GM21619 (cell line): ENCODE data around the gene ERBIN.
A peak's percentile ranks its signal among the peaks of the same experiment; 100 is the strongest.
"Not testable (repeated sequence)": the region's sequence is repeated elsewhere in the genome, so short reads cannot be mapped to it uniquely, and the experiment has no call there.

Source experiments
- ATAC-seq: cut with Tn5 transposase; IDR thresholded peaks from one replicate; pipeline ENCODE4 v1.9.1; 2021; ENCODE audit not compliant: unreplicated experiment

ERBIN gene, protein sequence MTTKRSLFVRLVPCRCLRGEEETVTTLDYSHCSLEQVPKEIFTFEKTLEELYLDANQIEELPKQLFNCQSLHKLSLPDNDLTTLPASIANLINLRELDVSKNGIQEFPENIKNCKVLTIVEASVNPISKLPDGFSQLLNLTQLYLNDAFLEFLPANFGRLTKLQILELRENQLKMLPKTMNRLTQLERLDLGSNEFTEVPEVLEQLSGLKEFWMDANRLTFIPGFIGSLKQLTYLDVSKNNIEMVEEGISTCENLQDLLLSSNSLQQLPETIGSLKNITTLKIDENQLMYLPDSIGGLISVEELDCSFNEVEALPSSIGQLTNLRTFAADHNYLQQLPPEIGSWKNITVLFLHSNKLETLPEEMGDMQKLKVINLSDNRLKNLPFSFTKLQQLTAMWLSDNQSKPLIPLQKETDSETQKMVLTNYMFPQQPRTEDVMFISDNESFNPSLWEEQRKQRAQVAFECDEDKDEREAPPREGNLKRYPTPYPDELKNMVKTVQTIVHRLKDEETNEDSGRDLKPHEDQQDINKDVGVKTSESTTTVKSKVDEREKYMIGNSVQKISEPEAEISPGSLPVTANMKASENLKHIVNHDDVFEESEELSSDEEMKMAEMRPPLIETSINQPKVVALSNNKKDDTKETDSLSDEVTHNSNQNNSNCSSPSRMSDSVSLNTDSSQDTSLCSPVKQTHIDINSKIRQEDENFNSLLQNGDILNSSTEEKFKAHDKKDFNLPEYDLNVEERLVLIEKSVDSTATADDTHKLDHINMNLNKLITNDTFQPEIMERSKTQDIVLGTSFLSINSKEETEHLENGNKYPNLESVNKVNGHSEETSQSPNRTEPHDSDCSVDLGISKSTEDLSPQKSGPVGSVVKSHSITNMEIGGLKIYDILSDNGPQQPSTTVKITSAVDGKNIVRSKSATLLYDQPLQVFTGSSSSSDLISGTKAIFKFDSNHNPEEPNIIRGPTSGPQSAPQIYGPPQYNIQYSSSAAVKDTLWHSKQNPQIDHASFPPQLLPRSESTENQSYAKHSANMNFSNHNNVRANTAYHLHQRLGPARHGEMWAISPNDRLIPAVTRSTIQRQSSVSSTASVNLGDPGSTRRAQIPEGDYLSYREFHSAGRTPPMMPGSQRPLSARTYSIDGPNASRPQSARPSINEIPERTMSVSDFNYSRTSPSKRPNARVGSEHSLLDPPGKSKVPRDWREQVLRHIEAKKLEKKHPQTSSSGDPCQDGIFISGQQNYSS (N-terminal part only)

DNA sequence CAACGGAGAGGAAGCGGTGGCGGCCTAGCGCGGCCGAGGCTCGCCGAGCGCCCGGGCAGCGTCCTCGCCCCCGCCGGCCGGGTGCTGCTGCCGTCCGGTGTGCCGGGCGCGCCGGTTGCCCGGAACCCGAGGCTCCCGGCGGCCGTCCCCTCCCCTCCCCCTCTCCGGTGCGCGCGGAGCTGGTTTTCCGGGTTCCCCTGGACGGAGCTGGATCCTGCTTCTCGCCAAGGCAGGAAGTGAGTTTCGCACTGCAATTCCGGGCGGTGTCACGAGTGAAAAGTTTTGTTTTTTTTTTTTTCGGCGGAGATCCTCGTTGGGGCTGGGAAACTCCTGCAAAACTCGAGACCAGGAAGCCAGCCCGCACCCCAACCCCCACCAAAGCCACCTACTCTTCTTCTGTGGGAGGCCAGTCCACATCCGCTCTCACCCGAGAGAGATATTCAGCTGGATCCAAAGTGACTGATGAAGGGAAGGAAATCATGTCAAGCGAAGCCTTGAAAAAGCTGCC, at the start of gene ERBIN:
TSS of gene ERBIN (plus strand) at position 300 of the 508 bp plus-strand sequence. CDS start 66,144 bp downstream, outside the sequence.
- ATAC-seq, result peak; percentile 17

DNA sequence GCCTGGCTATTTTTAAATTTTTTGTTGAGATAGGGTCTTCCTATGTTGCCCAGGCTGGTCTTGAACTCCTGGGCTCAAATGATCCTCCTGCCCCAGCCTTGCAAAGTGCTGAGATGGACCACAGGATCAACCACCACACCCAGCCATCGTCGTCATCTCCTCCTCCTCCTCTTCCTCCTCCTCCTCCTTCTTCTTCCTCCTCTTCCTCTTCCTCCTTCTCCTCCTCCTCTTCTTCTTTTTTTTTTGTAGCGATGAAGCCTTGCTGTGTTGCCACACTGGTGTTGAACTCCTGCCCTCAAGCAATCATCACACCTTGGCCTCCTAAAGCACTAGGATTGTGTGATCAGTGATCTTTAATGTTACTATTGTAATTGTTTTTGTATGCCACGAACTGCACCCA, 49.4 kb upstream of the ERBIN start:
- no peak for ATAC-seq

DNA sequence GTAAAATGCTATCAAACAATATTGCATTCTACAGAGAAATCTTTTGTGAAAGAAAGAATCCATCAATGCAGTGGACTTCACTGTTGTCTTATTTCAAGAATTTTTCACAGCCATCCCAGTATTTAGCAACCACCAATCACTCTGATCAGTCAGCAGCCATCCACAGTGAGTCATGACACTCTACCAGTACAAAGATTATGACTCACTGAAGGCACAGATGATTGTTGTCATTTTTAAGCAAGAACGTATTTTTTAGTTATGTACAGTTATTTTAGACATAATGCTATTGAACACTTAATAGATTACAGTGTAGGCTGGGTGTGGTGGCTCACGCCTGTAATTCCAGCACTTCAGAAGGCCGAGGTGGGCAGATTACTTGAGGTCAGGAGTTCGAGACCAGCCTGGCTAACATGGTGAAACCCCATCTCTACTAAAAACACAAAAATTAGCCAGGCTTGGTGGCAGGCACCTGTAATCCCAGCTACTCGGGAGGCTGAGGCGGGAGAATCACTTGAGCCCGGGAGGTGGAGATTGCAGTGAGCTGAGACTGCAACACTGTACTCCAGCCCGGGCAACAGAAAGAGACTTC, 46.6 kb upstream of the ERBIN start:
- not testable (repeated sequence) for ATAC-seq

DNA sequence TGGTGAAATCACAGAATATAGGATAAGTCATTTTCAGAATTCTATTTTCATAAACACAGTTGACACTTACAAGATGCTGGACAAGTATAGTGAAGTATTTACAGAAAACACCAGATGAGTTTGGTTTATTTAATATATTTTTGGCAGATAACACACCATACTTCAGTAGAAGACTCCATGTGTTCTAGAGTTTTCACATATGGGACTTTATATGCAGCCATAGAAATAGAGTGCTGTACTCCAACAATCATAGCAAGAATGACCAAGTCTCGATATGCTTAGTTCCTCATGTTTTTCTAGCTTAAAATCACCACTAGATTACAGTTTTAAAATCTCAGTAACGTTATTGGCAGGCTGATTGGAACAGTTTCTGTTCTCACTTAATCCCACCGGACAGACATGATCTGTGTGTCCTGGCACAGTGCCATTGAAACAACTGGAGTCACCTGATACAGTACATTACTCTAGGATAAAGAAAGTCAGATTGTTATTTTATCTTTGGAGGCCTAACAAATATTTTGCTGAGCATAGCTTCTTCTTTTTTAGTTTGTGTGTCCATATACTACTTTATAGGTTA, 45.8 kb upstream of the ERBIN start:
- no peak for ATAC-seq

DNA sequence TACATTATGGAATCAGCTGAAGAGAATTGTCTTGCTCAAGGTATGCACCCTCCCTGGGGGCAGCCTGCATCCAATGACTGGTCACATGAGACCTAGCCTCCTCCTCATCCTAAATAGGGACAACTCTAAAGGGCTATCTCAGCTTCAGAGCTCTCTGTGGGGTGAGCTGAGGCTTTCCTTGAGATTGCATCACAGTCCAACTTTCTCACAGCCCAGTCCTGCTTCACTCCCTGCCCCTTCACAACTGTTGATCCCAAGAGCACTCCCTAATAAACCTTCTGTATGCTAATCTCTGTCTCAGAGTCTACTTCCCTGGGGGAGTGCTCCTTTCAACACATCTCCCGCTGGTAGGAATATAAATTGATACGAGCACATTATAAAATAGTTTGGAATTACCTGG, 44.1 kb upstream of the ERBIN start:
- ATAC-seq, result no peak

DNA sequence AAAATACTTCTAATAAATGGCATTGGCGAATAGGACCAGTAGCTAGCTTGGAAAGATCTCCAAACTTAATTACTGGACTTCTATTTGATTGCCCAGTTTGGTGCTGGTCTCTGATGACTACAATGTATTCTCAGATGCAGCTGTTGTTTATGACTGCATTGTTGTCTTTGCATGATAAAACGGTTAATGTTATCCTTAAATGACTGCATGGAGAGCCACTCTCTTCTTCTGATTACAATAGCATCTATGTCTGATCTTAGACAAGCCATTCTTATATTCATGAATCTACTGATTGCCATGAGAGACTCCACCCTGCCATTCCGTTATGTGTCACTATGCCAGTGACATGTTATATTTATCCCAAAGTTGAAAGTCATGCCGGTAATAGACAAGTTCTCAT, 42.9 kb upstream of the ERBIN start:
- no peak for ATAC-seq

DNA sequence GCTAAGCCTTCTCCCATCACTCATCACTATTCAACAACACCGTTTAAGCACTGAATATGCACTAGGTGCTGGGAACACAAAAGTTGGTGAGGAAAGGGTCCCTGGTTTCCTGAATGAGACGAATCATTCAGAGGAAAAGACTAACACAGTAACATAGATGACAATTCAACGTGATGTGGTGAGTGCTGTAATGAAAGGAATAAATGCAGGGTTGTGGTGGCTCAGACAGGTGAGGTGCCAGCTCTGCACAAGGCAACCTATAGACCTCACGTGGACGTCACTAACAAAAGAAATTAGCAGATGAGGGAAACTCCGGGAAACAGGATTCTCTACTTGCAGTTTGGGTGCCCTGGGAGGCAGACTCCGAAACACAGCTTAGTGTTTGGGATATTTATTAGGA, 40.0 kb upstream of the ERBIN start:
- no peak for ATAC-seq

DNA sequence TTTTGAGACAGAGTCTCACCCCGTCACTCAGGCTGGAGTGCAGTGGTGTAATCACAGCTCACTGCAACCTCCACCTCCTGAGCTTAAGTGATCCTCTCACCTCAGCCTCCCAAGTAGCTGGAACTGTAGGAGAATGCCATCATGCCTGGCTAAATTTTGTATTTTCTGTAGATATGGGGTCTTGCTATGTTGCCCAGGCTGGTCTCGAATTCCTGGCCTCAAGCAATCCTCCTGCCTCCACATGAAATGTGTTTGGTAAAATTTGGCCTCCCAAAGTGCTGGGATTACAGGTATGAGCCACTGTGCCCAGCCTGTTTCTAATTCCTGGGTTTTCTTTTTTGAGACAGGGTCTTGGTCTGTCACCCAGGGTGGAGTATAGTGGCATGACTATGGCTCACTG, 34.4 kb upstream of the ERBIN start:
- not testable (repeated sequence) for ATAC-seq

DNA sequence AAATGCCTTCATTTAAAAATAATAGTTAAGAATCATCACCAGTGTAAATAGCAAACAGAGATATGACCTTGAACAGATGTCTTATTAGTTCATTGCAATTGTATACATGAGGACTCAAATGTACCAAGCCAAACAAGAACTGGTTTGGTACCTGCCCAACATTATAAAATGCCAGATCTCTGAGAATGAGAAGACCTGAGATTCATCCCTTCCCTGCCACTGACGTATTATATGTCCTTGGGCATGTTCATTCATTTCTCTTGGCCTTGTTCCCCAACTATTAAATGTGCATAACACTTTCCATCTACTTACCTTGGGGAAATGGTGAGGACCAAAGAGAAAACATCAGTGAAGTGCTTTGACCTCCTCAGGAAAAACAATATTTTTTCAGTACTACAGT, 33.6 kb upstream of the ERBIN start:
- ATAC-seq, result no peak

DNA sequence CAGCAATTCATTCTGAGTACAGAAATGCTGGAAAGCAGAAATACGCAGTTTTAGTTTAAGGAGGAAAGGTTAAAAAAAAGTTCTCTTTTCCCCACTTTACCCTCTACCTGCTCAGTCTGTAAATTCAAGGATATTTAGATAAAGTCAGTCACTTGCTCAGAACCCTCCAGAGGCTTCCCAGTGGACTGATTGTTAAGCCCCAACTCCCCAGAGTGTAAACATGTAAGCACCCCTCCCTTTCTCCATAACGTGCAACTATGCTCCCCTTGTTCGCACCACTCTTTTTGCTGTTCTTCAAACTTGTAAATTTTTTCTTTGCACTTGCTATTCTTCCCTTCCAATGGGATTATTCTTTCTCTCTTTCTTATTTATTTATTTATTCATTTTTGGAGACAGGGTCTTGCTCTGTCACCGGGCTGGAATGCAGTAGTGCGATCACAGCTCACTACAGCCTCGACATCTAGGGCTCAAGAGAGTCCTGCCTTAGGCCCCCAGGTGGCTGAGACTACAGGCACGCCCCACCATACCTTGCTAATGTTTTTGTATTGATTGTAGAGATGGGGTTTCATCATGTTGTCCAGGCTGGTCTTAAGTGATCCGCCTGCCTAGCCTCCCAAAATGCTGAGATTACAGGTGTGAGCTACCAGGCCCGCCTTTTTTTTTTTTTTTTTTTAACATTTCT, 32.5 kb upstream of the ERBIN start:
- no peak for ATAC-seq

DNA sequence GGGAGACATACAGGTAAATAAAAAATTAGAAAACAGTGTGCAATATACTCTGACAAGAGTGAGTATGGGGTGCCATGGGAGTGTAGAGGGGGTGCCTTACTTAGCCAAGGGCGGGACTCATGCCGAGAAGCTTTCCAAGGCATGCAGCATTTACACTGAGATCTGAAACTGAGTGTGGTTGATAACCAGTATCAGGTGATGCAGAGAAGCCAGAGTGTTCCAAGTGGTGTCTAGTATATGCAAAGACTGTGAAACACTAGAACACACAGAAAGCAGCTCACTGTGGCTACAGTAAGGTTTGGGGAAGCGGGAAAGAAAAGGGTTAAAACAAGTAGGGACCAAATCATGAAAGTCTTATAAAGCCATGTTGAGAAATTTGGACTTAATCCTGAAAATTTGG, 30.5 kb upstream of the ERBIN start:
- no peak for ATAC-seq

DNA sequence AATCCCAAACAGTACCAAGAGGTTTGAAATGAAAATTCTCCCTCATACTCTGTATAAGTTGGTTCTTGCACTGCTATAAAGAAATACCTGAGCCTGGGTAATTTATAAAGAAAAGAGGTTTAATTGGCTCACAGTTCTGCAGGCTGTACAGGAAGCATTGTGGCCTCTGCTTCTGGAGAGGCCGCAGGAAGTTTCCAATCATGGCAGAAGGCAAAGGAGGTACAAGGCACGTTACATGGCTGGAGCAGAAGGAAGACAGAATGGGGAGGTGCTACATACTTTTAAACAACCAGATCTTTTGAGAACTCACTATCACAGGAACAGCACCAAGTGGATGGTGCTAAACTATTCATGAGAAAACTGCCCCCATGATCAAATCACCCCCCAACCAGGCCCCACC, 25.6 kb upstream of the ERBIN start:
- ATAC-seq, result no peak

DNA sequence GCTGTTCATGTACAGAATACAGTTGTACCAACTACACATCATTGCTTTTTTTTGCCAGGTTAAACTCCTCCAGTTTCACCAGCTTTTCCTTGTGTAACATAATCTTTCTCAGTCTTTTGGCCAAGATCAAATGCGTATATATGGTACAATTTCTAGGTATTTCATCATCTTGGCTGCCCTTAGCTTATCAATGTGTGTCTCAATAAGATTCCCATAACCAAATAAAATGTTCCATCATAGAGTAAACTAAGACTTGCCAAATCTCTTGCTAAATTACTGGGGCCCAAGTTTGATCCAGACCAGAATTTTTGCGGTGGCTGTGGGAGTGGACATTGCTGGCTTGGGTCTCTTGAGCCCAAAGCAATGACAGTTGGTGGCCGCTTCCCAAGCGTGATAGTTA, 24.3 kb upstream of the ERBIN start:
- no peak for ATAC-seq

DNA sequence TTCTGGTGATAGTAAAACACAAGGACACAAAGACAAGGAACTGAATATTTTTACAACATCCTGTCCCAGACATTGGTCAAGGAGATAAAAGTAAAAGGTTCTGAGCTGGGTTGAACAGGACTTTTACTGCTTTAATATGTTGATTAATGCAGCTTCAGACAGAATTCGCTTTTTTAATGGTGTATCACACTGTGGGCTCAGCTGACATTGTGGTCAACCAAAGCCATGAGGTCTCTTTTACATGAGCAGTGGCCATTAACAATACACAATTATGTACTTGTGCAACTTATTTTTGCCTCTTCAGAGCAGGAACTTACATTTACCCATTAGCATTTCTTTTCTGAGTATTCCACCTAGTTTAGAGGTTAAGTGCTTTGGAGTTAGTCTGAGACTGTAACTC, 22.8 kb upstream of the ERBIN start:
- ATAC-seq, result no peak

DNA sequence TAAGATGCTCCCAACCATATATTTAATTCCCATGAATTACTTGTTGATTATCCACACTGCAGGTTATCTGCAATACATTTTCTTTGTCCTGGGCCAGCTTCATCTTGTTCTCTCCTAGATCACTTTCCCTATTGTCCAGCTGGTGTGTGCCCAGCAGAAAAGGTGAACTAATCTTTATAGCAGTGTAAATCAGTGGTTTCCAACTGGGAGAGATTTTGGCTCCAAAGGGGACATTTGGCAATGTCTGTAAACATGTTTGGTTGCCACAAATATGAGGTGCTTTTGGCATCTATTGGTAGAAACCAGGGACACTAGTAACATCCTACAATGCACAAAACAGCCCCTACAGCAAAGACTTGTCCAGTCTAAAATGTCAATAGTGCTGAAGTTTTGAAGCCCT, 20.1 kb upstream of the ERBIN start:
- no peak for ATAC-seq

DNA sequence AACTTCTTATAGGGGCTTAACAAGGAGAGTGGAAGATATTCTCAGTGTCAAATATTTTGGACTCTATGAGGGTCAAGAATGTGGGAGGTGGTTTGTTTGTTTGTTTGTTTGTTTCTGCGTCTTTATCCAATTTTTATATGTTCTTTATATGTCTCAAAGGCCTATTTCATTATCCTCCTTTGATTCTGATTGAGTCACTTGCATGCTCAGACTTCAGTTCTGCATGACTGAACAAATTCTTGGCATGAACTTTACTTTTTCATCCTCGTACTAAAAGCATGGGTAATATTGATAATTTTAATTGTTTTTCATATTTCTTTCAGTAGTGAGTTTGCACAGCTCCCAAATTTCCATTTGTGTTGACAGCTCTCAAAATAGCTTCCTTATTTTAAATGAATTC, 19.2 kb upstream of the ERBIN start:
- ATAC-seq, result no peak

DNA sequence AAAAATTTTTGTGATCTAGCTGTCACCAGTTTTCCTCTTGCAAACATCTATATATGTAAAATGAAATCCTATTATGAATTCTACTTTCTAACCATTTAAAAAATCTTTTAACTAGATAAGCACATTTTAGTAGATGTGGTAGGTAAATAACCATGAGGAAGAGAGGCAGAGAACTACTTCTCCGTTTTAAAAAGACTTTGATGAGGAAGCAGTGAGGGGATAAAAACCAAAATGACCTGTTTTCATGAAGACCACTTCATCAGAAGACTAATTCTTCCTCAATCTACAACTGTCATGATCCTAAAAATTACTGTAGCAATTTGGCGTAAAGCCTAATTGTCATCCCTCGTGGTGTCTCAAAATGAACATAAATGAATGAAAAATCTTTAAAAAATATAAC, 15.7 kb upstream of the ERBIN start:
- ATAC-seq, result no peak

DNA sequence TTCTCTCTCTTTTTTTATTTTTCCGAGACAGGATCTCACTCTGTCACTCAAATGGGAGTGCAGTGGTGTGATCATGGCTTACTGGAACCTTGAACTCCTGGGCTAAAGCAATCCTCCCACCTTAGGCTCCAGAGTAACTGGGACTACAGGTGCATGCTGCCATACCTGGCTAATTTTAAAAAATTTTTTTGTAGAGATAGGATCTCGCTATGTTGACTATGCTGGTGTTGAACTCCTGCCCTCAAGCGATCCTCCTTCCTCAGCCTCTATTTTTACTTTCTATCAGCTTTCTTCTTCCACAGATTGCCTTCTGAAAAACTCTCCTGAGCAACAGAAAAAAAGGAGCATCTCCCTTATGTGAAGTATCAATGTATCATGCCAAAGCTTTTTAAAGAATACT, 14.1 kb upstream of the ERBIN start:
- no peak for ATAC-seq

DNA sequence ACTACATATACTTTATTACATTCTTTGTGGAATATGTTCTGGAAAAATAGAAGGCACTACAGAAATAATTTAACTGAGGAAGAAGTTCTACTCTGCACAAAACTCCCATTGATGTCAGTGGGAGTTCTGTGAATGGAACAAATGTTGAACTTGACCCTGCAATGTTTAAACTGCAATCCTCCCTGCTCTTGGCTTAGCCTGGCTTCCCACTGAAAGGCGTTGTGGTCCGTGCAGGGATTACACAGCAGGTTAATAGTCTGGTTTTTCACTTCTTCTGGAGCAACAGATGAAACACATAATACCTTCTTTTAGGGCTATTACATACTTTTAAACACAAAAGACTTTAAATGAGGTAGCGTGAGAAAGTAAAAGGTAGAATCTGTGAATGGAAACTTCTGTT, 12.9 kb upstream of the ERBIN start:
- no peak for ATAC-seq

DNA sequence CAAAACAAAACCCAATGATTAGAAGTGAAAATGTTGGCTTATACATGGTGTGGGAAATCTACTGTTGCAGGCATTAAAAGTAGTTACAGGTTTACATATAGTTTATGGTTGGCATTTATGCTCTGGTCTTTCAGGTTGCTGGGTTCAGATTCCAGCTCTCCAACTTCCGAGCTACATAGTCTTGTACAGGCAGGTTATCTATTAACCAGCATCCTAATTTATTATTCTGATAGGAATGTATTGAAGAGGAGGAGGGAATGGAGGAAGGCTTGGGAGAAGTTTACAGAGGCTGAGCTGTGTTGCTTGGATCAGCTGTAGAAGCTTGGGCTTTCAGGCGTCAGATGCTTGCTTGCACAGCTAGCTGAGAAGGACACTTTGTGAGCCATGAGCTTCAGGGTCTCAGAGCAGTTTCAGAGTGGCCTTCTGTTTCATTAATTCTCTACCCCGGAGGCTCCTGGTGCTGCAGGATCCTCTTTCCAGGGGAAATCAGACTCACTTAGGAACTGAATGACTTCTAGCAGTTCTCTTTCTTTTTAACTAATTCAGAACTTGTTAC, 11.7 kb upstream of the ERBIN start:
- no peak for ATAC-seq
